ENCODE measurements around the gene POU4F1.

POU4F1 gene

DNA sequence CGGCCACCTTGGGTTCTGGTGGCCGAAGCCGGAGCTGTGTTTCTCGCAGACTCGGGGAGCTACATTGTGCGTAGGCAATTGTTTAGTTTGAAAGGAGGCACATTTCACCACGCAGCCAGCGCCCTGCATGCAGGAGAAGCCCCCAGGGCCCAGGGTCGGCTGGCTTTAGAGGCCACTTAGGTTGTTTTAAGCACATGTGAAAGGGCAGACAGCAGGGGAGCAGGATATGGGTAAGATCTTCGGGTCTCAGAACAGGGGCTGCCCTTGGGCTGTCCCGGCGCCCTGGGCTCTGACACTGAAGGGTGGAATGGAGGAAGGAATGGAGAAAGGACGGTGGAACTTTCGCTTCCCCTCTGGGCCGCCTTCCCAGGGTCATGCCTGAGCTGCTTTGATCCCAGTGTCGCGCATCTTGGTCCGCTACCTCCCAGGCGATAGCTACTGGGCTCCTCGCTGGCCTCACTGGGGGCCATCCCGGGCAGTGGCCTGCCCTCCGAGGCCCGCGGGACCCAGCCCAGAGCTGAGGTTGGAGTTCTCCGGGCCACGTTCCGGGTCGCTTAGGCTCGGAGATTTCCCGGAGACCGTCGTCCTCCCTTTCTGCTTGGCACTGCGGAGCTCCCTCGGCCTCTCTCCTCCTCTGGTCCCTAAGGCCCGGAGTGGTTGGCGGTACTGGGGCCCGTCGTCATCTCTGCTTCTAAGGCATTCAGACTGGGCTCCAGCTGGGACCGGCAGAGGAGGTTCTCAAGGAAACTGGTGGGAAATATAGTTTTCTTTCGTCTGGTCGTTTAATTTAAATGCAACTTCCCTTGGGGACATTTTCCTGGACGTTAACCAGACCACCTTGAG is 4.3 kb upstream of the POU4F1 start:
- no peak for DNase-seq (ENCODE audit: low spot score)

DNA sequence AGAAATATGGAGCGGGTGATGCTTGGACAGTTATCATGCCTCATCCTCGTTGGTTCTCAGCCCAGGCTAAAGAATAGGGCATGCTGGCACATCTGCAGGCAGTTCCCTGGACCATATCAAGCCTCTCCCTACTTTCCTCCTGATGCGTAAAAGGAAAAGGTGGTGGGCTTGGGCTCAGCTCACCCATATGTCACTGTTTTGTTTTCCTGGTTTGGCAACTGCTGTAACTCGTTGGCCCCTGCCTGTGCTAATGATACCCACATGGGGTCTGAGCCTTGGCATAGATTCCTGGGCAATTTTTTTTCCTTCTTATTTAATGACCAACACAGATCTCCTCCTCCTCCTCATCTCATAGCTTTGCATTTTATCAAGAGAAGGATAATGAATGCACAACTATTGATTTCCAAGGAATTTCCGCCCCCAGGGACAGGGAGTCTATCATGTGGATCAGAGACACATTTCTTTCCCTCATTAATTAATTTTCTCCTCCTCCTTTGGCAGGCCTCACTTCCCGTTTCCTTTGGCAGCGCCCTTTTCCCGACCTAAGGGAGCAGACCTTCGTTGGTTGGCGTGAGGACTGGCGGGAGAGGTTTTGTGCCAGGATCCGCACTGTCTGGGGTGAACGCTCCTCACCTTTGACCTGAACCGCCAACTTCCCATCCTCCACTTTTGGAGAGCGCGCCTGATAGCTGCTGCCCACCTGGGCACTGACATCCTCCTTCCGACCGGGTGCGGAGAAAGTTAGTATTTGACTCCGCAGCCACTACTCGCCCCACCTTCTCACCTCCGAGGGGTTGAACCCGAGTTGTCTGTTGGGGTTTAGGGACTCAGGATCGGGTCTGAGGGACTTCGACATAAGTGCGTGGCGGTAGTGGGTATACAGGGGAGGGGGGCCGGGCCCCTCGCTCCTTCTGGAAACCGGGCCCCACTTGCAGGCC is 3.4 kb upstream of the POU4F1 start:
- DNase-seq (ENCODE audit: low spot score): no peak

DNA sequence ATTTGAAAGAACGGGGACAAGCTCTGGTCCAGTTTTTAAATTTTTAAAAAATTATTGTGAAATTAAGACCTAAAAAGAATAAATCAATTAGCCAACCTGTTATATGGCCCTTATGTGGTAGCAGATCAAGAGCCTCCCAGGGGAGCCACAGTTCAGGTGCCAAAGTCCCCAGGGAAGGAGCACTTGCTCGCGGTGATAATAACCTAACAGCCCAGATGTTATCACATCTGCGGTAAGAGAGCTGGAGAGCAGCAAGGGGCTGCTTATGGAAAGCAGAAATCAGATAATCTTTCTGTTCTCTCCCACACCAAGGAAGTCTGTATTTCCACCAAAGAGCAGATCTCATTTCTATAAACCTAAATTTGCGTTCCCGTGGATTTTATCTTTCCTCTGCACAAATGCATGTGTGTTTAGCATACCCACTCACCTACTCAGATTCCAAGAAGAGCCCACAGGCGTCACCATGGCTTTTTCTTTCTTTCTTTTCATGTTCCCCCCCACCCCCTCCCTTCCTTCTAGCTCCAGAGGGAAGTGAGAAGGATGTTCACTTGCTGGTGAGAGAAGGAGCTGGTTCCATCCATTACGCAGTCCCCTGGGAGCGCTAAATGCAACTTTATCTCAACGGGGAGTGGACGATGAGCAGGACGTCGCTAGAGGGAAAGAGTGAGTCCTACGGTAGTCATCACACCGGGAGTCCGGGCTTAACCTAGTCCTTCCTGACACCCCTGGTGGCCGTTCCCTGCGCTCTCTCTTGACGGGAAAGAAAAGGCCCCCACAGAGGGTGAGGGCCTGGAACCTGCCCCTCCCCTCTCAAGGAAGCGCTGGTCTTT is 1.6 kb upstream of the POU4F1 start:
- no peak for DNase-seq (ENCODE audit: low spot score)

DNA sequence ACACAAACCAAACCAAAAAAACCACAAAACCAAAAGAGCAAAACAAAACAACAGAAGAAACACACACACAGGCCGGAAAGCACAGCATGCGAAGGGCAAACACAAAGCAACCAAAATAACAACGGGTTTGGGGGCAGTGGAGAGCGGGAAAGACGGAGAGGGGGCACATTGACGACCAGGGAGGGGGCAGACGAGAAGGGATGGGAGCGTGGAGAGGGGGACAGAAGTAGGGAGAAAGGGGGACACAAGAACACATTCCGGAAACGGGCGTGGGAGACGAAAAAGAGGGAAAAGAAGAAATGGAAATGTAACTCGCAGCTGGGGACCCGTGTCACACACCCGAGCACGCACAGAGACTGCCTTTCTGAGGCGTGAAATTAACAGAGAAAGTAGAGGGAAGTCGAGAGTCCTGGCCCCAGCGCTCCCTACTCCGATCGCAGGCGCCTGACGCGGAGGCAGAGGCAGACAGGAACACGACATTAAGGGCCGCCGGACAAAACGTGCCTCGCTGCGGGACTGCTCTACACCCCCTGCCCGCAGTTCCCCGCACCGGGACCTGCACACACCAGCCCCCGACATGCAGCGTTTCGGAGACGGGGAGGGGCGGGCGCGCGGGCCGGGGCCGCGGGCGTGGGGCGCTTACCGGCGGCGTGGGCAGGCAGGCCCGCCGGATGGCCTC is 652 bp downstream of the POU4F1 start:
- no peak for DNase-seq (ENCODE audit: low spot score)

DNA sequence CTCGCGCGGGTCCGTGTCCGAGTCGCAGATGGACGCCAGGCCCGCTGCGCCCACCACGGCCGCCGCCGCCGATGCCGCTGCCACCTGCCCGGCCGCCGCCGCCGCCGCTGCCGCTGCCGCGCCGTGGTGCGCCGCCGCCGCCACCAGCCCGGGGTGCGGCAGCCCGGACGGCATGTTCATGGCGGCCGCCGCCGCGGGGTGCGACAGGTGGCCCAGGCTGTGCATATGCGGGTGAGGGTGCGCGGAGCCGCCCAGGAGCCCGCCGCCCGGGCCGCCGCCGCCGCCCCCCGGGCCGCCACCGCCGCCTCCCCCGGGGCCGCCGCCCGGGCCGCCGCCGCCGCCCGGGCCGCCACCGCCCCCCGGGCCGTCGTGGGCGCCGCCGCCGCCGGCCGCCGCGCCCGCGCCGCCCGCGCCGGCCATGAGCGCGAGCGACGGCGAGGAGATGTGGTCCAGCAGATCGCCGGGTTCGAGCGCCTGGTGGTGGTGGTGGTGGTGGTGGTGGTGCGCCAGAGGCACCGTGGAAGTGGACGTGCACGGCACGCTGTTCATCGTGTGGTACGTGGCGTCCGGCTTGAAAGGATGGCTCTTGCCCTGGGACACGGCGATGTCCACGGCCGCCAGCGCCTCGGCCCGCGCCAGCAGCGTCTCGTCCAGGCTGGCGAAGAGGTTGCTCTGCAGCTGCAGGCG is 1.3 kb downstream of the POU4F1 start:
- DNase-seq (ENCODE audit: low spot score): no peak

DNA sequence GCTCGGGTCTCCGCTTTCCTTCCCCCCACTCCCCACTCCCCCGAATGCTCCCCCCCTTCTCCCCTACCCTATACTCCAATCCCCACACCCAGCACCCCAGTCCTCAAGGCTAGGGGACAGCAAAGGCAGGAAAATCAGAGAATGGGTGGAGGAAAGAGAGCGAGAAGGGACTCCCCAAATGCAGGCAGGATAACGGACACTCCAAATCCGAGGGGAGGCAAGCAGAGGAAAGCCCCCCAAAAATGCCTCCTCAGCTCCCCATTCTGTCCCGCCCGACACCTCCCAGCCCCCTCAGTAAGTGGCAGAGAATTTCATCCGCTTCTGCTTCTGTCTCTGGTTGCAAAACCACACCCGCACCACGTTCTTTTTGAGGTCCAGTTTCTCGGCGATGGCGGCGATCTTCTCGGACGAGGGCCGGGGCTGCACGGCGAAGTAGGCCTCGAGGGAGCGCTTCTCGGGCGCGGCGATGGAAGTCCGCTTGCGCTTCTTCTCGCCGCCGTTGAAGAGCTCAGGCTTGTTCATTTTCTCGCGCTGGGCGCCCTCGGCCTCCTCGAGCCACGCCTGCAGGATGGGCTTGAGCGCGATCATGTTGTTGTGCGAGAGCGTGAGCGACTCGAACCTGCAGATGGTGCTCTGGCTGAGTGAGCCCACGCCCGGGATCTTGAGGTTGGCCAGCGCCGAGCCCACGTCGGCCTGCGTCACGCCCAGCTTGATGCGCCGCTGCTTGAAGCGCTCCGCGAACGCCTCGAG is 2.1 kb downstream of the POU4F1 start:
- no peak for DNase-seq (ENCODE audit: low spot score)

DNA sequence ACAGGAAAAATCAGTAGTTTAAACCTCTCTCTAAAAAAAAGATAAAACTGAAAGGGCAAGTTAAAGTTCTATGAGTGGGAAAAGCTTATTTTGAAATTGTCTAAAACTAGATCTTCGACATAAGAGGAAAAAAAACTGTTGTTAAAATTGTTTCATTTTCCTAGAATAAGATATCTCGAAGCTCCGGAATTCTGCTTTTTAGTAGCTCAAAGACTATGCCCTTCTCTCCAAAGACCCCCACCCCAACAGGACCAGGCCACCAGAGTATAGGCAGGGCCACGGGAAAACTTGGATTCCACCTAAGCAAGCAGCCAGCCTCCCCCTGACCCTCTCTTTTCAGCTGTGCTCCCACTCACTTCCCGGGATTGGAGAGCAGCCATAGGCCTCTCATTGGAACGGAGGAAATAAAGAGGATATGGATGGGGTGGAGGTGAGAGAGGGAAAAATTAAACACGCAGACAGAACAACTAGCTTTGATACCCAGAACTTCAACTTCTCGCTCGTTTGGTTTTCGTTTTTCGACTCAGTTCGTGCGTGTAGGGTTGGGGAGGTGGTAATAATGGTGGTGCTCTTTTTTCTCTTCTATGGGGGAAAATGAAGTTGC is 3.0 kb downstream of the POU4F1 start:
- DNase-seq (ENCODE audit: low spot score): no peak

DNA sequence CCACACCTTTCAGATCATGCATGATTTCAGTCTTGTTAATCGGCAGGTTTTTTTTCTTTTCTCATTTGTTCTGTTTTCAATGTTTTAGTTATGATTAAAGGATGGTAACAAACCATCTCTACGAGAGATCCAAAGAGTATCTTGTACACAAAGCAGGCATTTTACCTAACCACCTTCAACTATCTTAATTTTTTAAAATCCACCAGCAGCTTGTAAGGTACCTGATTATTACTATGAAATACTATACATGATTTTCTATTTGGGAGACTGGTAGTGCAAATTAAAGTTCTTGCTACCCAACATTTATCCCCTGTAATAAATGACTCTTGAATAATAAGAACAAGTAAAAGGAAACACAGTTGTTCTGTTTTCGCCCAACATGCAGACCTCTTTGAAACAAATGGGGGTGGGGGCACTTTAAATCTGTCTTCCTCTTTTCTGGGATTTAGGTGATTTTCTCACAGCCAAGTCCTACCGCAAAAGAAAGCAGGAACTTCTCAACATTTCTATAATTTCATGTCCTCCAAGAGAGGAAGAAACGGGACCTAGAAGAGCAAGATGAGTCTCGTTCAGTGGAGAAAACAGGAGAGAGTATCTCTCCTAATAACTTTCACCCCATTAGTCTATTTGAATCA is 3.6 kb downstream of the POU4F1 start:
- DNase-seq (ENCODE audit: low spot score): no peak

DNA sequence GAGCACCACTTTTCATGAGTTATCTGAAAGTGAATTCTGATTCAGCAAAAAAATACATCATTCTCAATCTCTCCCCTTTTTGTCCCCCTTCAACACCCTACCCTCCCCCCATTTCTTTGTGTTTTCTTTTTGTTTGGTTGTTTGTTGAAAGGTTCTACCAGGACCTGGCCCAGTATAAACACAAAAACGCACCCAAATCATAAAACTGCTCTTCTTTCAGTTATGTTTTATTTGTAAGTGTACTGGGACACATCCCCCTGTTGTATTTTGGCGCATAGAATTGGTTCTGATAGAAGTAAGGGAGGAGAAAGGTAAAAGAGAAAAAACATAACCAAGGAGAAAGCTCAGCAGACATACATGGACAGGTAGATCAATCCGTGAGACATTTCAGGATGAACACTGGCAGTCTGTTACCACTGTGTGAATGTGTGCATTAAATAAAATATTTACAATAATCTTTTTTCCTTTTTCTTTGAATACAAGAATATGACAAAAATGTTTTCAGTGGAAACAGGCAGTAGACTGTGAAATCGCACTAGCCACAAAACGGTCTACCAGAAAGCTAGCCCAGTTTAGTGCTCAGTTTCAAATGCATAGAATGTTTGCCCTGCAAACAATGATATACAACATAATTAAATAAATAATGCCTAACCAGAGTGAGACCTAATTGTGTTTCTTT is 4.2 kb downstream of the POU4F1 start:
- no peak for DNase-seq (ENCODE audit: low spot score)

DNA sequence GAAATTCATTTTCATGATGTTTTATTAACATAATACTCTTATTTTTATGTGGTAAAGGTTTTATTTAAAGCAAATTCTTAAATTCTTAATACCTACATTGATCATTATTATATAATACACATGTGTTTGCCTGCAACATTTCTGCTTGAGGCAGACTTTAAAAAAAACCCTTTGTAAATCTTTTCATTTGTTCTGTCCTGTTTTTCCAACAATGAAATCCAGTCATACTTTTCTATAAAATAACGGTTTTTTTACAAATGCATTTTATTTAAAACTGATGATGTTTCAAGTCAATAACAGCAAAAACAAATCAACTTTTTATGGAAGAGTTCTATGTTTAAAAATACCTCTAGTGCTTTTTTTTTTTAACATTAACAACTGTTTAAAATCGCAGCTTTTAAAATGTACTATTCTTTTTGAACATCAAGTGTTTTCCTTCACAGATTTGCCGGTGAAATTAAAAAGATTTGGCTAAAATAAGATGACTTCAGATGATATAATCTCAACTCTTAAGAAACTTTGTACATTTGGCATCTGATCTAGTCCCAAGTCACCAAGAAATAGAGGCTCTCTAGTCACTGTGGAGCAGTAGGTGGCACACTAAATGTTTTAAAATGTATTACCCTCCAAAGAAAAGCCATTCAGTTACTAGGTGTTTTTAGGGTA is 5.1 kb downstream of the POU4F1 start:
- no peak for DNase-seq (ENCODE audit: low spot score)

DNA sequence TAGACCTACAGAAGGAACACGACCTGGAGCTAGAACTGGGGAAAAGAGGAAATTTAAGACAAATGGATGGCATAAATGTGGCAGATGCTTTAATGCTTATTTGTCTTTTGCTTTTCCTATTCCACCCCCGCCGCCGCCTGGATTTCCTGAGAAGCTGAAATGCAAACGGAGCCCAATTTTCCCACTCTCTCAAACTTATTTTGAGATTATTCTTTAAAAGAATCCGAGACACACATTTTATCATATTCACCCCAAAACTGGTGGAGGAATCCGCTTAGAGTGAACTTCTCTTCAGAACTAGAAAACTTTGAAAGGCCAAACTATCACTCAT is 5.8 kb downstream of the POU4F1 start:
- no peak for DNase-seq (ENCODE audit: low spot score)

DNA sequence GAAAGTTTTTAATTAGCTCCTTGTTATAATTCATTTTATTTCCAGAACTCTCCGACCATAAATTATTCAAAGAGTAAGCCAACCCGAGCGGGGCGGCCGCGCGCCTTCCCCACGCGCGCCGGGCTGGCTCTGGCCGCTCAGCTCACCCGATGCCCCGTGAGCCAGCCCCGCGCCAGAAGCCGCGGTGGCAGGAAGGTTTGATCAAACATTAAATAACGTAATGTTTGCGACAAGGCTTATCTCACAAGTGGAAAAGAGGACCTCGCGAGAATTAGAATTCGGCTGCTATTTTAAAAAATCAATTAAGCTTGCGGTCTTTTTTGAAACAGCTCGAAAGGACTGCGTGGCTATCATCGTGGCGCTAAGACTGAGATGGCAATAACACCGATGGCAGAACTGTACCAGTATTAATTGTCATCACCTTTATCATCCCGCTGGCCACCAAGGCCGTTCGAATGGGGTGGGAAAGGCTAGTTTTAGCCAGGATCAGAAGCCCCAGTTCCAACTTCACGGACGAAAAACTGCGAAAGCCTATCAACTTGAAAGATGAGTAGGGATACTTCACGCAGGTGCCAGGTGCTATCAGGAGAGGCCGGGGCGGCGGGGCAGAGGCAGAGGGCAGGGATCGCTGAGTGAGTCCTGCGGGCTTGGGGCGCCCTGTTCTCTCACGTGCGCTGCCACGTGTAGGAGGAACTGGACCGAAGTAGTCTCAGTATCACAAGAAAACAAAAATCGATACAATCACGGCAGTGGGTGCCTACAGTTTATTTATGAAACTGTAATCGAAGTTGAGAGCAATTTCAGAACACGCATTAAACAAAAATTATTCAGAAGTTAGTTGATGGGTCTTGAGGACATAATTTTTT is 6.4 kb downstream of the POU4F1 start:
- no peak for DNase-seq (ENCODE audit: low spot score)

DNA sequence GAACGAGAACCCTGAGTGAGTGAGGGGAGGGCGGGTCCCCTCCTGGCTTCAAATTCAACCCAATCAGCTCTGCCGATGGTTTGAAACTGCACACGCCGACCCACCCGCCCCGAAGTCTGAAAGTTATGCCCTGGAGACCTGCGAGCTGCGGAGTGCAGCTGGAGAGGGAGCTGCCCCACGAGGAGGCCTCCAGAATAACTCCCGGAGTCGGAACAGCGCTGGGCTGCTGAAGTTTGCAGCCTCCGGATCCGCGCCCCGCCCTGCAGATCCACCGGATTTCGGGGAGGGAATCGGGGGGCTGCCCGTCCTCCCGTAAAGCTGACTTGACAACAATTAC is 7.0 kb downstream of the POU4F1 start:
- no peak for DNase-seq (ENCODE audit: low spot score)

DNA sequence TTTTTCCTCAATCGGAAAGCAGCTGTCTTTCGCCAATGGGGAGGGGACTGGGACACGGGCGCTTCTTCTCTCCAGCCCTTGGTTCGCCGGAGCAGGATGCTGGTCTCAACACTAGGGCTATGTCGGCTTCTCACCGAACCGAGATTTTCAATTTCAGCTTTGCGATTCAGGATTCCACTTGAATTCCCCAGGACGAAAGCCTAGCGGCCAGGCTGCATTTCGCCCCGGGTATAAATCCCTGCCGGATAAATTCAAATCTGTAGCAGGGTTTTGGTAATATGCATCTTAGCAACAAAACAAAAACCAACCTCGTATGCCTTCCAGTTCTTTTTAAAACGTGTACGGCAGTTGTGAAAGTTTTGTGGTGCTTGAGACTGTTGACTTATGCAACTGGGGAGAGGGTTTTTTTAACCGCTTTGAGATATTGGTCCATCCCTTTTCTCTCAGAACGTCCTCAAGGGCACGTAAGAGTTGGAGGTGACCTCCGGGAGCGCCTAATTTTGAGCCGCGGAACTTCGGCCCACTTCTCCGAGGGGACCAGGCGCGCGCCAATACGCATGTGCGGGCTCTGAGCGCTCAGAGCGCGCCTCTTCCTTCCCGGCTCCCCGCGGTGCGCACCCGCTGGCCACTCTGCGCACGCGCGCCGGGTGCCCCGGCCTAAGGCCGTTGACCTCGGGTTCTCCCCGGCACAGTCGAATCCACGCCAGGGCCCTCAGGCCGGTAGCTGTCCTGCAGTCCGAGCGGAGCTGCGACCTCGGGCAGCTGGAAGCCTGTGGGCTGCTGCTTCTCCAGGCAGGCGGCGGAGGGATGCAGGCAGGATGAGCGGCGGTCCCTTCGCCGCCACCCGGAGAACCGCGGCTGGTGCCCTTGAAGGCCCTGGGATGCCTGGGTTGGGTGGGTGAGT is 7.6 kb downstream of the POU4F1 start:
- DNase-seq (ENCODE audit: low spot score): no peak

DNA sequence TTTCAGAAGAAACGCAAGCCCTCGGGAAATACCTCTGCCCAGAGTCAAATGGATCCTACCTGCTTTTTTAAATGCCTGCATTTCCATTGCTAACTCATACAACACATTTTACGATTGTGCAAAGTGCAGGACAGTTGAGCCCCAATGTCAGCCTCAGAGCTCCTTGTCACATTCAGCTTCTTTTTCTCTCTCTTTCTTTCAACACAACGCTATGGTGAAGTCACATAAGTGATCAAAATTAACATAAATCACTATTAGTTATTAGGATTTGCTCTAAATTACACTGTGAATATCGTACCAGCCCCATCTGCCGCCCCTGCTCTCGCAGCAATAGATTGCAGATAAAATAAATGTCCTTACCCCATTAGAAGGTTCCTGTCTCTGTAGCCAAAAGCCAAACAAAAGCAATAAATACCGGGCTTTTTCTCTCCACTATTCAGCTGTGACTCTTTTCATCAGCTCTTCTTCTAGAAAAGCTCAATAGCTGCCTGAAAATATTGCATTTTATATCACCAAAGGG is 8.8 kb downstream of the POU4F1 start:
- DNase-seq (ENCODE audit: low spot score): no peak

Measured in kidney capillary endothelial cell (primary cell).